Measurements from ENCODE around the gene DUSP22. TPM values are rescaled to one million over a fixed set of nuclear protein-coding genes. Genes with fewer than 3 reads are reported as not detected.

DUSP22 gene
- total RNA-seq, 1 donor from 2014 or later, result 48.0 TPM

- Histone ChIP-seq H3K4me1 (peaks cover 12% of the 10 kb centered on the region), H3K27ac (replicated peaks) (no peak overlapping the region), H3K27me3 (ENCODE audit: low read depth) (no peaks in the 10 kb centered on the region), H3K9me3 (replicated peaks) (no peaks in the 10 kb centered on the region), H3K4me3 (no peak overlapping the region), H3K36me3 (peaks cover 32% of the 10 kb centered on the region)
- DNase-seq, result no peak
- TF ChIP-seq, protein P1, sequence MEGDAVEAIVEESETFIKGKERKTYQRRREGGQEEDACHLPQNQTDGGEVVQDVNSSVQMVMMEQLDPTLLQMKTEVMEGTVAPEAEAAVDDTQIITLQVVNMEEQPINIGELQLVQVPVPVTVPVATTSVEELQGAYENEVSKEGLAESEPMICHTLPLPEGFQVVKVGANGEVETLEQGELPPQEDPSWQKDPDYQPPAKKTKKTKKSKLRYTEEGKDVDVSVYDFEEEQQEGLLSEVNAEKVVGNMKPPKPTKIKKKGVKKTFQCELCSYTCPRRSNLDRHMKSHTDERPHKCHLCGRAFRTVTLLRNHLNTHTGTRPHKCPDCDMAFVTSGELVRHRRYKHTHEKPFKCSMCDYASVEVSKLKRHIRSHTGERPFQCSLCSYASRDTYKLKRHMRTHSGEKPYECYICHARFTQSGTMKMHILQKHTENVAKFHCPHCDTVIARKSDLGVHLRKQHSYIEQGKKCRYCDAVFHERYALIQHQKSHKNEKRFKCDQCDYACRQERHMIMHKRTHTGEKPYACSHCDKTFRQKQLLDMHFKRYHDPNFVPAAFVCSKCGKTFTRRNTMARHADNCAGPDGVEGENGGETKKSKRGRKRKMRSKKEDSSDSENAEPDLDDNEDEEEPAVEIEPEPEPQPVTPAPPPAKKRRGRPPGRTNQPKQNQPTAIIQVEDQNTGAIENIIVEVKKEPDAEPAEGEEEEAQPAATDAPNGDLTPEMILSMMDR (IDR thresholded peaks at IDR 0.05; ENCODE audit: borderline replicate concordance), result no peak
- intact Hi-C loops (cut with micrococcal nuclease), result no loop called here
Observed at GRCh38 chr6:350371-350770, 58.1 kb downstream of the DUSP22 start.

DNA sequence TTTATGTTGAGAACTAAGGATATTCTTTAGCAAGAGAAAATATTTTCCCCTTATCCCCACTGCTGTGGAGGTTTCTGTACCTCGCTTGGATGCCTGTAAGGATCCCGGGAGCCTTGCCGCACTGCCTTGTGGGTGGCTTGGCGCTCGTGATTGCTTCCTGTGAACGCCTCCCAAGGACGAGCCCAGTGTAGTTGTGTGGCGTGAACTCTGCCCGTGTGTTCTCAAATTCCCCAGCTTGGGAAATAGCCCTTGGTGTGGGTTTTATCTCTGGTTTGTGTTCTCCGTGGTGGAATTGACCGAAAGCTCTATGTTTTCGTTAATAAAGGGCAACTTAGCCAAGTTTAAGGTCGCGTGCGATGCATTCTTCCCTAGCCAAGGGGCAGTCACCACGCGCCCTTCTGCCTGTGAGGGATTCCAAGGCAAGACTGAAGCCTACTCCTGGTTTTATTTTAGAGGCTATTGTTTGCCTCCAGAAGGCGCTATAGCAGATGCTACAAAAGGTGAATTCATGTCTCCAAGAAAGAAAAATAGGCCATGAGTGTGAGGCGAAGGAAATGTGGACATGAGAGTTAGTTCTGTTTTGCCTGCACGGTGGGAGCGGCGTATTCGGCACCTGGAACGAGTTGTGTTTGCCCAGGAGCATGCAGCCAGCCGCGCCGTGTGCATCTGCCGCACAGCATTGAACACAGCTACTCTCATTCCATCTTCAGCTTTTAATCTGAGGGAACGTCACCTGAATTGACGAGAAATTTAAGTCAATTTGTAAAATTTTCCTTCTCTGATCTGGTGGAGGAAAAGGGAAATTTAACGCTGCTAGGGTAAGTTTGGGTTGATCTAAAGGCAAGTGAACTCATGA is 59.0 kb downstream of the DUSP22 start:
- intact Hi-C loops (cut with micrococcal nuclease), result no loop called here
- TF ChIP-seq, protein P1 (IDR thresholded peaks at IDR 0.05; ENCODE audit: borderline replicate concordance), result no peak

GRCh38 chr6:351867-352289 is 59.6 kb downstream of the DUSP22 start:
- intact Hi-C loops (cut with micrococcal nuclease), result no loop called here
- H3K4me3 ChIP-seq, result no peak overlapping the region
- no peaks in the 10 kb centered on the region for H3K9me3 ChIP-seq (replicated peaks)
- TF ChIP-seq, protein P1 (IDR thresholded peaks at IDR 0.05; ENCODE audit: borderline replicate concordance), result no peak
- H3K27me3 ChIP-seq (ENCODE audit: low read depth), result no peaks in the 10 kb centered on the region
- peaks cover 3% of the 10 kb centered on the region for H3K4me1 ChIP-seq
- H3K27ac ChIP-seq (replicated peaks), result no peak overlapping the region
- DNase-seq, result no peak
- peaks cover 32% of the 10 kb centered on the region for H3K36me3 ChIP-seq

More for the DNA sequence above, 59.0 kb downstream of the DUSP22 start:
- Histone ChIP-seq H3K36me3 (peaks cover 32% of the 10 kb centered on the region), H3K4me3 (no peak overlapping the region), H3K9me3 (replicated peaks) (no peaks in the 10 kb centered on the region), H3K4me1 (peaks cover 5% of the 10 kb centered on the region), H3K27me3 (ENCODE audit: low read depth) (no peaks in the 10 kb centered on the region), H3K27ac (replicated peaks) (no peak overlapping the region)
- no peak for DNase-seq

DNA sequence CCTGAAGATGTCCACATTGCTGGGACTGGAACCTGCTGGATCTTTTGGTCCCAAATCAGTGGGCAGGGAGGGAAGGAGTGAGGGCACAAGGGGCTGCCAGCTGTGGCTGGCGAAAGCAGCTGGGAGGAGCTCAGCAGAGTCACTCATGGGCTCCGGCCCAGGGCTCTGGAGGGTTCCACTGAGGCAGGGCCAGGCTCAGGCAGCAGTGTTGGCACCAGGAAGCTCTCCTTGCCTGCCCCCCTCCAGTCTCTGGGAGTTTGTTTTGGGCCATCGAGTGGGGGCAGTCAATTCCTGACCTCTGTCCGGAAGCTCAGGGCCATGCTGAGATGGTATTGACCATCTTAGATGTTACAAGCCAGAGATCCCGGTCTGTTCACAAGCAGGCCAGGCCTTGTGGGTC is 60.2 kb downstream of the DUSP22 start:
- Histone ChIP-seq H3K36me3 (peaks cover 31% of the 10 kb centered on the region), H3K9me3 (replicated peaks) (no peaks in the 10 kb centered on the region), H3K27me3 (ENCODE audit: low read depth) (no peaks in the 10 kb centered on the region), H3K4me1 (peaks cover 8% of the 10 kb centered on the region), H3K4me3 (no peak overlapping the region), H3K27ac (replicated peaks) (no peak overlapping the region)
- intact Hi-C loops (cut with micrococcal nuclease), result no loop called here
- TF ChIP-seq, protein P1 (IDR thresholded peaks at IDR 0.05; ENCODE audit: borderline replicate concordance), result no peak
- no peak for DNase-seq

- DNase-seq, result no peak
Observed at GRCh38 chr6:352896-353470, 60.7 kb downstream of the DUSP22 start.

More at GRCh38 chr6:352896-353470, 60.7 kb downstream of the DUSP22 start:
- Histone ChIP-seq H3K27ac (replicated peaks) (no peak overlapping the region), H3K36me3 (peaks cover 26% of the 10 kb centered on the region), H3K4me1 (peaks cover 9% of the 10 kb centered on the region), H3K27me3 (ENCODE audit: low read depth) (no peaks in the 10 kb centered on the region), H3K9me3 (replicated peaks) (no peaks in the 10 kb centered on the region), H3K4me3 (no peak overlapping the region)
- intact Hi-C loops (cut with micrococcal nuclease), result no loop called here
- TF ChIP-seq, protein P1 (IDR thresholded peaks at IDR 0.05; ENCODE audit: borderline replicate concordance), result no peak
